NB4 (cell line): Measurements from ENCODE around the gene GSC.
A peak's percentile ranks its signal among the peaks of the same experiment; 100 is the strongest.
"Not testable (repeated sequence)": the region's sequence is repeated elsewhere in the genome, so short reads cannot be mapped to it uniquely, and the experiment has no call there.

ENCODE experiments used
- DNase-seq: peaks from one replicate; pipeline ENCODE4 v3.0.0; 2010; ENCODE audit warnings: low read depth
- H3K4me3 ChIP-seq: one replicate; pipeline ENCODE4 v1.5.1; 2011; ENCODE audit warnings: mild to moderate bottlenecking, low read depth, low read length, moderate library complexity
- CTCF ChIP-seq: IDR thresholded peaks from one replicate; pipeline ENCODE4 v1.5.1; 2012; ENCODE audit warnings: low read depth, low read length
- MAX ChIP-seq: IDR thresholded peaks from 2 replicates; pipeline ENCODE4 v1.6.1; 2011; ENCODE audit warnings: low read depth, low read length
- MYC ChIP-seq: IDR thresholded peaks from 2 replicates; pipeline ENCODE4 v1.6.1; 2011; ENCODE audit warnings: low read depth, low read length
- POLR2A ChIP-seq: IDR thresholded peaks from 2 replicates; pipeline ENCODE4 v1.6.1; 2011; ENCODE audit warnings: mild to moderate bottlenecking; ENCODE audit not compliant: insufficient read length; ENCODE audit errors: extremely low read depth

GSC gene

GRCh38 chr14:94769391-94770250 lies at the start of gene GSC:
Gene GSC, minus strand, starts transcription at chr14:94770113. Its CDS starts 98 bp downstream, at chr14:94770015.
- no peak within 1 kb of the TSS for H3K4me3 ChIP-seq
- DNase-seq = peak; percentile 17

DNA sequence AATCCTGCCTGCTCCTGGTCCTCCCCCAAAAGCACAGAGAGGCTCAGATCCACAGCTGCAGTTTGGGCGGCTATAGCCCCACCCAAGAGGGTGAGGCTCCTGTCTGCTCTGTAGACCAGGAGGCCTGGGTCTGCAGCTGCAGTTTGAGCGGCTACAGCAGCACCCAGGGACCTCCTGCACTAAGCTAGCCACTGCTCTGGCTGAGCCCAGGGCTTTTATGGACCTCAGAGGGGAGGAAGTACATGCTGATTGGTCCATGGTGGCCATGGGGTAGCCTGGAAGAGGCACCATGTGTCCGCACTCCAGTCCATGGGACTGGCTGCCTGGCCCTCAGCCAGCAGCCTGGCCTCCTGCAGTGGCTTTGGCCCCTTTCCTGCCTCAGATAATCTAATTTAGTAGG lies 49.6 kb upstream of the GSC start:
- TF ChIP-seq MAX (no peak), CTCF (no peak), POLR2A (no peak), MYC (no peak)
- no peak for DNase-seq
- no peak overlapping the region for H3K4me3 ChIP-seq

More at GRCh38 chr14:94769391-94770250, at the start of gene GSC:
- TF ChIP-seq POLR2A (no peak), MAX (no peak), CTCF (no peak), MYC (no peak)

DNA sequence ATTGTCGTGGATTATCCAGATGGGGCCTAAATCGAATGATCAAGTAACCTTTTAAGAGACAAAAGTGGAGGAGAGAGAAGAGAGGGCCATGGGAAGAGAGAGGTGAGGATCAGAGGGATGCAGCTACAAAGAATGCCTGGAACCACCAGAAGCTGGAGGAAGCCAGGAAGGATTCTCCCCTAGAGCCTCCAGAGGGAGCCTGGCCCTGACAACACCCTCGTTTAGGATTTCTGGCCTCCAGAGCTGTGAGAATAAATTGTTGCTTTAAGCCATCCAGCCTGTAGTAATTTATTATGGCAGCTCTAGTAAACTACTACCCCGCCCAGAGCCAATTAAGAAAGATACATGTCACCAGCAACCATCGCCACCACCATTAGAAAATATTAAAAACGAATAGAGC lies 46.2 kb upstream of the GSC start:
- no peak overlapping the region for H3K4me3 ChIP-seq
- no peak for DNase-seq
- no peak for TF ChIP-seq MAX
- TF ChIP-seq POLR2A = no peak
- no peak for TF ChIP-seq MYC
- no peak for TF ChIP-seq CTCF

GRCh38 chr14:94805680-94806288 lies 35.9 kb upstream of the GSC start:
- TF ChIP-seq MAX (no peak), POLR2A (no peak), CTCF (no peak), MYC (no peak)
- no peak overlapping the region for H3K4me3 ChIP-seq
- no peak for DNase-seq

GRCh38 chr14:94801225-94801624 lies 31.3 kb upstream of the GSC start:
- H3K4me3 ChIP-seq = no peak overlapping the region

GRCh38 chr14:94800764-94801163 lies 30.9 kb upstream of the GSC start:
- not testable (repeated sequence) for DNase-seq

More at GRCh38 chr14:94801225-94801624, 31.3 kb upstream of the GSC start:
- TF ChIP-seq CTCF (no peak), MAX (no peak)
- DNase-seq = no peak

More at GRCh38 chr14:94800764-94801163, 30.9 kb upstream of the GSC start:
- not testable (repeated sequence) for H3K4me3 ChIP-seq
